Spinal cord (tissue), 10 donors: ENCODE results near the gene PRSS27. TPM values are rescaled to one million over a fixed set of nuclear protein-coding genes. Genes with fewer than 3 reads are reported as not detected.
A peak's percentile ranks its signal among the peaks of the same experiment; 100 is the strongest.

Source experiments
- DNase-seq, 6 donors: peaks; one replicate each; pipeline versions ENCODE4 v3.0.0 to v3.0.0-alpha.2; 2013 to 2015; ENCODE audit warnings: low spot score in 6 of 6, low read depth in 4 of 6
- H3K27ac ChIP-seq: one replicate; pipeline ENCODE4 v1.5.1; 2013; ENCODE audit warnings: low read depth, low read length, control low read depth
- H3K27me3 ChIP-seq: one replicate; pipeline ENCODE4 v1.6.1; 2013; ENCODE audit warnings: low read length; ENCODE audit not compliant: control insufficient read depth, insufficient read depth
- H3K36me3 ChIP-seq: one replicate; pipeline ENCODE4 v1.6.1; 2013; ENCODE audit warnings: low read length; ENCODE audit not compliant: control insufficient read depth, insufficient read depth
- H3K4me1 ChIP-seq: one replicate; pipeline ENCODE4 v1.6.1; 2013; ENCODE audit warnings: low read length; ENCODE audit not compliant: control insufficient read depth, insufficient read depth
- H3K4me3 ChIP-seq: one replicate; pipeline ENCODE4 v1.5.1; 2013; ENCODE audit warnings: low read depth, low read length, control low read depth
- H3K9me3 ChIP-seq: one replicate; pipeline ENCODE4 v1.6.1; 2013; ENCODE audit warnings: low read length; ENCODE audit not compliant: control insufficient read depth, insufficient read depth
- WGBS: methylation state at CpG from one replicate; pipeline ENCODE4 v1.1.5; 2013; ENCODE audit warnings: missing lambda C conversion rate; ENCODE audit not compliant: insufficient coverage; 5-methylcytosine and 5-hydroxymethylcytosine counted together
- long read RNA-seq, 4 donors: transcript quantifications; one replicate each; lab custom pipeline, GENCODE V29; 2026
- polyA plus RNA-seq, 2 donors: library from polyadenylated mRNA; unstranded; fragments of 120-200 nt; gene quantifications; one replicate each; pipeline ENCODE4 v1.2.1, GENCODE V29; 2013; ENCODE audit not compliant: insufficient read length in 2 of 2
- total RNA-seq, 2 donors: library from RNA; depleted of rRNA in 1 of 2; stranded (reverse); fragments of 120-200 nt in 1 of 2; fragments of >200 nt in 1 of 2; gene quantifications; one replicate each; pipeline versions ENCODE4 v1.2.3 to v1.2.4, GENCODE V29; 2013 to 2014
- donor health status: healthy.

The PRSS27 gene
- total RNA-seq: 1 to 10 TPM; 2.1 to 2.5 TPM
- polyA plus RNA-seq: 10 to 100 TPM in 1 of 2 donors, 1 to 10 TPM in 1; 9.7 to 11.5 TPM
- long read RNA-seq, donor 1, partial matches to known transcripts: 0 of 1 reads
- long read RNA-seq, donor 1, other reads (novel, unspliced or antisense): 0 of 1 reads
- long read RNA-seq, donor 2, partial matches to known transcripts: 0 of 1 reads
- long read RNA-seq, donor 2, other reads (novel, unspliced or antisense): 0 of 1 reads
- long read RNA-seq, donor 3, partial matches to known transcripts: 0 of 5 reads
- long read RNA-seq, donor 3, other reads (novel, unspliced or antisense): 0 of 5 reads
- long read RNA-seq, donor 4, partial matches to known transcripts: 0 of 3 reads
- long read RNA-seq, donor 4, other reads (novel, unspliced or antisense): 0 of 3 reads

- H3K9me3 ChIP-seq: no peaks in the 10 kb centered on the region
- H3K27me3 ChIP-seq: no peaks in the 10 kb centered on the region
- H3K4me1 ChIP-seq: peaks cover 29% of the 10 kb centered on the region
- H3K36me3 ChIP-seq: peaks cover 27% of the 10 kb centered on the region
- WGBS: 85% methylated on average over 20 of the region's 26 CpGs
- peak within 1 kb of the TSS; percentile 26 for H3K4me3 ChIP-seq
- DNase-seq: no peak
- H3K27ac ChIP-seq: no peak within 1 kb of the TSS
These were observed at the start of gene PRSS27 for GRCh38 chr16:2720064-2720457. PRSS27 (minus strand) TSS chr16:2720224; CDS start chr16:2720160, 64 bp downstream.

DNA sequence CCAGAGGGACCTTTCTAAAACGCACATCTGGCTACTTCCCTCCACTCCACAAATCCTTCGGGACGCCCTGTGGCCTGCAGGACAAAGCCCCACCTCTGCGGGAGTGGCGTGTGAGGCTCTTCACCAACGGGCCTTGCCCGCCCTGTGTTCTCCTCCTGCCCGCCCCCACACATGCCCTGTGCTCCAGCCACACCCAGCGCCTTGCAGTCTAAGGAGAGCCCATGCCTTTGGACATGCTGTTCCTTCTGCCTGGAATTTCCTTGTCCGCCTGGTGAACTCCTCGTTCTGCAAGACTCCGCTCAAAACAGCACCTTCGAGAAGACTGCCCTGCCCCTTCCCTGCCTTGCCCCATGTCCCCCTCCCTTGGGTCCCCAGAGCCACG lies 49.6 kb upstream of the PRSS27 start:
- 83% methylated on average over 14 of the region's 14 CpGs for WGBS
- H3K4me3 ChIP-seq: no peak overlapping the region
- no peaks in the 10 kb centered on the region for H3K9me3 ChIP-seq
- no peak overlapping the region for H3K27ac ChIP-seq
- peaks cover 17% of the 10 kb centered on the region for H3K4me1 ChIP-seq
- no peaks in the 10 kb centered on the region for H3K27me3 ChIP-seq
- DNase-seq: no peak
- H3K36me3 ChIP-seq: peaks cover 98% of the 10 kb centered on the region

DNA sequence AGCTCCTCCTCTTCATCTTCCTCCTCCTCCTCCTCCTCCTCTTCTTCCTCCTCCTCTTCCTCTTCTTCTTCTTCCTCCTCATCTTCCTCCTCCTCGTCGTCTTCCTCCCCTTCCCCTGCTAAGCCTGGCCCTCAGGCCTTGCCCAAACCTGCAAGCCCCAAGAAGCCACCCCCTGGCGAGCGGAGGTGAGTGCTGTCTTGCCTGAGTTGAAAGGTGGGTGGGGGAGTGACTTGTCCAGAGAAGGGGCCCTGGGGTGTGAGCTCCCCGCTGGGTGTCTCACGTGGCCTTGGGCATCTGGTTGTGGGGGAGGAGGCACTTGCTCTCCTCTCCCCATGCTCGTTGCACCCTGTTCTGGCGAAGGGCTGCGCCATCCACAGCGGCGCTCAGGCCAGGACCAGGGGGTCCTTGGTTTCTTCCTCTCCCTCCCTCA lies 49.1 kb upstream of the PRSS27 start:
- peaks cover 97% of the 10 kb centered on the region for H3K36me3 ChIP-seq
- no peak overlapping the region for H3K4me3 ChIP-seq
- no peak overlapping the region for H3K27ac ChIP-seq
- H3K4me1 ChIP-seq: peaks cover 14% of the 10 kb centered on the region
- H3K27me3 ChIP-seq: no peaks in the 10 kb centered on the region
- WGBS: 100% methylated on average over 5 of the region's 11 CpGs
- DNase-seq: no peak
- H3K9me3 ChIP-seq: no peaks in the 10 kb centered on the region

DNA sequence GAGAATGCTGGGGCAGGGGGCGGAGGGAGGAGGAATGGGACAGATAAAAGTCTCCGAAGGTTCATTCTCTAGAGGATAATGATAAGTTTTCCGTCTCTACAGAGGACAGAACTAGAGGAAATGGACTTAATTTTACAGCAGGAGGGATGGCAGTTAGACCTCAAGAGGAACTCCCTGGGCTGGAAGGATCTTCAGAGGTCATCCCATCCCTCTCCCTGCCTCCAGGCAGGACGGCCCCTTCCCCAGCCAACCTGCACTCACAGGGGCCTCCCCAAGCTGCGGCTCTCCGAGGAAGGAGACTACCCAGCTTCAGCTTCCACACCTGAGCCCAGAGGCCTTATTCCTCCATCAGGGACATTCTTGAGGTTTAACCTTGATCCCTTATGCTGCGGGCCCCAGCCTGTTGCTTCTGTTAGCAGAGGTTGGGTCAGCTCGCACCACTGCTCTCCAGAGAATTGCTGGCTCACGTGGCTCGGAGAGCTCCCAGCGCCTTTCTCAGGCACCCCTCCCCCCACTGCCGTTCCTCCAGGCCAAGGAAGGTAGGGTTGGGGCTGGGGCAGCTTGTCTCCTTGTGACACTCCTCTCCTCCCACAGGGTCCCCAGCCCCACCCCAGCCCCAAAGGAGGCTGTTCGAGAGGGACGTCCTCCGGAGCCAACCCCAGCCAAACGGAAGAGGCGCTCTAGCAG lies 48.5 kb upstream of the PRSS27 start:
- no peaks in the 10 kb centered on the region for H3K27me3 ChIP-seq
- no peaks in the 10 kb centered on the region for H3K9me3 ChIP-seq
- H3K27ac ChIP-seq: no peak overlapping the region
- H3K4me3 ChIP-seq: no peak overlapping the region
- peaks cover 9% of the 10 kb centered on the region for H3K4me1 ChIP-seq
- peaks cover 97% of the 10 kb centered on the region for H3K36me3 ChIP-seq
- 91% methylated on average over 10 of the region's 17 CpGs for whole genome bisulfite sequencing
- DNase-seq: no peak

DNA sequence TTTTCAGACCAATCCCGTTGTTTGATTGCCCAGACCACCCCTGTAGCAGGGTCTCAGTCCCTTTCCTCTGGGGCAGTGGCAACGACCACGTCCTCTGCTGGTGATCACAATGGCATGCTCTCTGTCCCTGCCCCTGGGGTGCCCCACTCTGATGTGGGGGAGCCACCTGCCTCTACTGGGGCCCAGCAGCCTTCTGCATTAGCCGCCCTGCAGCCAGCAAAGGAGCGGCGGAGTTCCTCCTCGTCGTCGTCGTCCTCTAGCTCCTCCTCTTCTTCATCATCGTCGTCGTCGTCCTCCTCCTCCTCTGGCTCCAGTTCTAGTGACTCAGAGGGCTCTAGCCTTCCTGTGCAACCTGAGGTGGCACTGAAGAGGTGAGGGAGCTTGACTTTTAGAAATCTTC lies 47.9 kb upstream of the PRSS27 start:
- Histone ChIP-seq H3K27me3 (no peaks in the 10 kb centered on the region), H3K9me3 (no peaks in the 10 kb centered on the region), H3K36me3 (peaks cover 98% of the 10 kb centered on the region), H3K4me1 (peaks cover 9% of the 10 kb centered on the region), H3K4me3 (no peak overlapping the region), H3K27ac (no peak overlapping the region)
- no peak for DNase-seq
- 79% methylated on average over 4 of the region's 14 CpGs for WGBS

- 92% methylated on average over 19 of the region's 19 CpGs for WGBS
- Histone ChIP-seq H3K9me3 (no peaks in the 10 kb centered on the region), H3K36me3 (peaks cover 98% of the 10 kb centered on the region), H3K4me3 (no peak overlapping the region), H3K4me1 (peaks cover 9% of the 10 kb centered on the region), H3K27me3 (no peaks in the 10 kb centered on the region), H3K27ac (no peak overlapping the region)
- no peak for DNase-seq
These were observed 47.2 kb upstream of the PRSS27 start for GRCh38 chr16:2767140-2767731.

DNA sequence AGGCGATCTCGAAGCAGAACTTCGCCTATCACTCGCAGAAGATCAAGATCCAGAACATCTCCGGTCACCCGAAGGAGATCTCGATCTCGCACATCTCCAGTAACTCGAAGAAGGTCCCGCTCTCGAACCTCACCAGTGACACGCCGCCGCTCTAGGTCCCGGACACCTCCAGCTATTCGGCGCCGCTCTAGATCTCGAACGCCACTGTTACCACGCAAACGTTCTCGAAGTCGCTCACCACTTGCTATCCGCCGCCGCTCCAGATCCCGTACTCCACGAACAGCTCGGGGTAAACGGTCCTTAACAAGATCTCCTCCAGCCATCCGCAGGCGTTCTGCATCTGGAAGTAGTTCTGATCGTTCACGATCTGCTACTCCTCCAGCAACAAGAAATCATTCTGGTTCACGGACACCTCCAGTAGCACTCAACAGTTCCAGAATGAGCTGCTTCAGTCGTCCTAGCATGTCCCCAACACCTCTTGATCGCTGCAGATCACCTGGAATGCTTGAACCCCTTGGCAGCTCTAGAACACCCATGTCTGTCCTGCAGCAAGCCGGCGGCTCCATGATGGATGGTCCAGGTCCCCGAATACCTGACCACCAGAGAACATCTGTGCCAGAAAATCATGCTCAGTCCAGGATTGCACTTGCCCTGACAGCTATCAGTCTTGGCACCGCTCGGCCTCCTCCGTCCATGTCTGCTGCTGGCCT lies 46.6 kb upstream of the PRSS27 start:
- no peak overlapping the region for H3K4me3 ChIP-seq
- 95% methylated on average over 44 of the region's 44 CpGs for WGBS
- peaks cover 7% of the 10 kb centered on the region for H3K4me1 ChIP-seq
- no peaks in the 10 kb centered on the region for H3K27me3 ChIP-seq
- peaks cover 98% of the 10 kb centered on the region for H3K36me3 ChIP-seq
- H3K27ac ChIP-seq: no peak overlapping the region
- H3K9me3 ChIP-seq: no peaks in the 10 kb centered on the region
- DNase-seq: no peak

- Histone ChIP-seq H3K27me3 (no peaks in the 10 kb centered on the region), H3K4me1 (peaks cover 3% of the 10 kb centered on the region), H3K36me3 (peaks cover 95% of the 10 kb centered on the region), H3K9me3 (no peaks in the 10 kb centered on the region), H3K4me3 (no peak overlapping the region), H3K27ac (no peak overlapping the region)
- 98% methylated on average over 73 of the region's 73 CpGs for WGBS
- DNase-seq: no peak
These were observed 45.7 kb upstream of the PRSS27 start for GRCh38 chr16:2765462-2766404.
